Measurements from ENCODE around the gene CCDC80. TPM values are rescaled to one million over a fixed set of nuclear protein-coding genes. Genes with fewer than 3 reads are reported as not detected.

The CCDC80 gene
- total and polyA plus RNA-seq, 8 donors: 42.7 to 247 (median 81.4) TPM

DNA sequence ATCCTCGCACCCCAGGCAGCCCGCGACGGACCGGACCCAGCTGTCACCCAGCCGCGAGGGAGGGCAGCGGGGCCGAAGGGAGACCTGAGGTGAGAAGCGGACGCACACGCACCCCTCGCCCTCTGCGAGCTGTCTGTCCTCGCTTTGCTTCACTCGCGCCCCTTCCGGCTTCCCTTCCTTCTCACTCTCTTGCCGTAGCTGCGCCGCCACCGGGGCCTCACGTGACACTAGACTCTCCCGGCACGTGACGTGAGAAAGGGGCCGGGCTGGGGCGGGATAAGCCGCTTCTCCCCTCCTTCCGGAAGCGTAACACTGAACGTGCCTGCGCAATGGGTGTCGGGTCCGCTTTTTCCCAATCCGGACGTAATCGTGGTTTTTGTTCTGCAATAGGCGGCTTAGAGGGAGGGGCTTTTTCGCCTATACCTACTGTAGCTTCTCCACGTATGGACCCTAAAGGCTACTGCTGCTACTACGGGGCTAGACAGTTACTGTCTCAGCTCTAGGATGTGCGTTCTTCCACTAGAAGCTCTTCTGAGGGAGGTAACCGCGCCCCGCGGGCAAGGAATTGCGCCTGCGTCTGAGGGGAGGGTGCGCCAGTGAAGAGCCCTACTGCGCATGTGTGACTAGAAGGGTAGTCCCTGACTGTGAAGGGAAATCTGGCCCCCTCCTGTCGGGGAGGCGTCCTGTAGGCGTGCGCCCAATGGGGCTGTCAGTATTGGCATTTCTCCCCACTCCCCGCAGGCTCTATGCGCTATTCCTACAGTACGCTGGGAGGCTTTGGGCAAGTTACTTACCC lies 79.0 kb downstream of the CCDC80 start, which contains the start of the genes ATG3 and SLC35A5:
Gene ATG3 (minus strand): TSS at position 229 of the 796 bp plus-strand sequence. CDS start 434 bp downstream, outside the sequence.
Gene SLC35A5 (plus strand): TSS at position 312 of the 796 bp plus-strand sequence. CDS start 1,359 bp downstream, outside the sequence.
- intact Hi-C loops (cut with DNase I): no loop called here
- DNase-seq: peak; percentile 99
- peak in 1 of 2 donors; percentile 26 for TF ChIP-seq CTCF (IDR thresholded peaks at IDR 0.05)
- Histone ChIP-seq H3K36me3 (peaks cover 0 to 10% of the 10 kb centered on the region in 2 donors), H3K4me1 (peaks cover 25 to 53% of the 10 kb centered on the region in 2 donors), H3K9me3 (no peaks in the 10 kb centered on the region), H3K27me3 (no peaks in the 10 kb centered on the region), H3K4me3 (peak within 1 kb of the TSS; percentile 82 to 83), H3K27ac (peak within 1 kb of the TSS; percentile 96 to 98)
- peak; percentile 91 for ATAC-seq

DNA sequence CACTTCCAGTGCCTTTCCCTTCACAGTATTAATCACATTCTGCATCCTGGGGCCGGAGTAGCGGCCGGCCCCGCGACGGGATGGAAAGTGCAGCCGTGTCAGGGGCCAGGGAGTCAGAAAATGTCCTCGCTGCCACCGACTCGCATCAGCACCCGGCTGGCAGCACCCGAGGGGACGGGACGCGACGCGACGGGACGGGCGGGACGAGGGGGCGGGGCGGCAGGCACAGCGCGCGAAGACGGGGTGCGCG lies 79.5 kb downstream of the CCDC80 start:
- peak overlapping the region; percentile 96 to 98 for H3K27ac ChIP-seq

GRCh38 chr3:112560721-112561483 lies 80.0 kb downstream of the CCDC80 start:
- peak overlapping the region; percentile 96 to 98 for H3K27ac ChIP-seq
- peaks cover 25 to 56% of the 10 kb centered on the region in 2 donors for H3K4me1 ChIP-seq
- TF ChIP-seq CTCF (IDR thresholded peaks at IDR 0.05): no peak
- intact Hi-C loops (cut with DNase I): no loop called here
- no peaks in the 10 kb centered on the region for H3K9me3 ChIP-seq
- ATAC-seq: peak; percentile 45
- no peaks in the 10 kb centered on the region for H3K27me3 ChIP-seq
- DNase-seq: peak; percentile 67 to 87 (median 82)
- H3K4me3 ChIP-seq: peak overlapping the region; percentile 82 to 83
- H3K36me3 ChIP-seq: peaks cover 0 to 11% of the 10 kb centered on the region in 2 donors

More for the DNA sequence above, 79.5 kb downstream of the CCDC80 start:
- no peak for DNase-seq
- Histone ChIP-seq H3K36me3 (peaks cover 0 to 11% of the 10 kb centered on the region in 2 donors), H3K27me3 (no peaks in the 10 kb centered on the region), H3K4me3 (peak overlapping the region; percentile 82 to 83), H3K4me1 (peaks cover 25 to 53% of the 10 kb centered on the region in 2 donors), H3K9me3 (no peaks in the 10 kb centered on the region)
- peak; percentile 73 for ATAC-seq
- no peak for TF ChIP-seq CTCF (IDR thresholded peaks at IDR 0.05)
- intact Hi-C loops (cut with DNase I): no loop called here

- Histone ChIP-seq H3K4me1 (peaks cover 25 to 61% of the 10 kb centered on the region in 2 donors), H3K27ac (peak overlapping the region; percentile 96 to 98)
- DNase-seq: peak in 1 of 4 donors; percentile 3
These were observed 80.6 kb downstream of the CCDC80 start for GRCh38 chr3:112560307-112560706.

More at GRCh38 chr3:112560307-112560706, 80.6 kb downstream of the CCDC80 start:
- Histone ChIP-seq H3K4me3 (peak overlapping the region; percentile 82 to 83), H3K36me3 (peaks cover 0 to 11% of the 10 kb centered on the region in 2 donors), H3K27me3 (no peaks in the 10 kb centered on the region), H3K9me3 (no peaks in the 10 kb centered on the region)
- intact Hi-C loops (cut with DNase I): no loop called here
- ATAC-seq: no peak
- TF ChIP-seq CTCF (IDR thresholded peaks at IDR 0.05): no peak
